ENCODE results near the gene BMAL2.
A peak's percentile ranks its signal among the peaks of the same experiment; 100 is the strongest.

BMAL2 gene

GRCh38 chr12:27361372-27361771, 28.7 kb downstream of the BMAL2 start:
- DNase-seq, result no peak

GRCh38 chr12:27366621-27367020, 34.0 kb downstream of the BMAL2 start:
- peak; percentile 7 for DNase-seq

- no peak for DNase-seq
Observed at GRCh38 chr12:27367078-27367477, 34.4 kb downstream of the BMAL2 start.

- DNase-seq, result no peak
Observed at GRCh38 chr12:27382171-27382795, 49.6 kb downstream of the BMAL2 start.

All from NCI-H2081 treated with DMSO at 0.1 percent for 48 hours (cell line).